Measurements from ENCODE around the gene C11orf52. TPM values are rescaled to one million over a fixed set of nuclear protein-coding genes. Genes with fewer than 3 reads are reported as not detected.
A peak's percentile ranks its signal among the peaks of the same experiment; 100 is the strongest.

C11orf52 gene
- total RNA-seq, 1 experiment from 2014 or later = 14.4 TPM

GRCh38 chr11:111938687-111939160 lies 20.0 kb downstream of the C11orf52 start:
- no peaks in the 10 kb centered on the region for H3K9me3 Mint-ChIP-seq (ENCODE audit: unreplicated experiment)
- no peak overlapping the region for H3K27ac Mint-ChIP-seq (ENCODE audit: unreplicated experiment)
- peak overlapping the region; percentile 77 for H3K4me3 Mint-ChIP-seq (ENCODE audit: unreplicated experiment)
- TSS peak; percentile 14 for BruUV-seq (replicated peaks)
- CTCF ChIA-PET = interaction anchor here (0.8 to 4.4 kb wide), 2 partner anchors 12 to 43 kb away, joined by 3 to 17 read pairs; no protein-coding TSS in a partner anchor
- TF ChIP-seq, protein P1, sequence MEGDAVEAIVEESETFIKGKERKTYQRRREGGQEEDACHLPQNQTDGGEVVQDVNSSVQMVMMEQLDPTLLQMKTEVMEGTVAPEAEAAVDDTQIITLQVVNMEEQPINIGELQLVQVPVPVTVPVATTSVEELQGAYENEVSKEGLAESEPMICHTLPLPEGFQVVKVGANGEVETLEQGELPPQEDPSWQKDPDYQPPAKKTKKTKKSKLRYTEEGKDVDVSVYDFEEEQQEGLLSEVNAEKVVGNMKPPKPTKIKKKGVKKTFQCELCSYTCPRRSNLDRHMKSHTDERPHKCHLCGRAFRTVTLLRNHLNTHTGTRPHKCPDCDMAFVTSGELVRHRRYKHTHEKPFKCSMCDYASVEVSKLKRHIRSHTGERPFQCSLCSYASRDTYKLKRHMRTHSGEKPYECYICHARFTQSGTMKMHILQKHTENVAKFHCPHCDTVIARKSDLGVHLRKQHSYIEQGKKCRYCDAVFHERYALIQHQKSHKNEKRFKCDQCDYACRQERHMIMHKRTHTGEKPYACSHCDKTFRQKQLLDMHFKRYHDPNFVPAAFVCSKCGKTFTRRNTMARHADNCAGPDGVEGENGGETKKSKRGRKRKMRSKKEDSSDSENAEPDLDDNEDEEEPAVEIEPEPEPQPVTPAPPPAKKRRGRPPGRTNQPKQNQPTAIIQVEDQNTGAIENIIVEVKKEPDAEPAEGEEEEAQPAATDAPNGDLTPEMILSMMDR (IDR thresholded peaks at IDR 0.05; ENCODE audit: insufficient read depth in 1 of 2, low read depth in 1 of 2, low read length in 1 of 2, severe bottlenecking in 1 of 2, unreplicated experiment in 1 of 2) = no peak
- POLR2A ChIA-PET = no interaction called here
- H3K4me3 ChIP-seq (ENCODE audit: low read depth, low read length) = no peak overlapping the region
- H3K27me3 ChIP-seq (replicated peaks; ENCODE audit: control insufficient read depth, insufficient read depth, low read length) = no peaks in the 10 kb centered on the region
- no peaks in the 10 kb centered on the region for H3K9me3 ChIP-seq
- H3K4me1 ChIP-seq = peaks cover 18% of the 10 kb centered on the region
- H3K27me3 Mint-ChIP-seq (ENCODE audit: insufficient read depth, unreplicated experiment) = no peaks in the 10 kb centered on the region
- DNase-seq = no peak
- peaks cover 15% of the 10 kb centered on the region for H3K4me1 Mint-ChIP-seq (ENCODE audit: low read depth, unreplicated experiment)
- H3K36me3 ChIP-seq (ENCODE audit: control insufficient read depth, insufficient read depth, low read length) = no peaks in the 10 kb centered on the region
- intact Hi-C loops (cut with micrococcal nuclease; ENCODE audit: unreplicated experiment) = no loop called here
- H3K36me3 Mint-ChIP-seq (ENCODE audit: insufficient read depth, unreplicated experiment) = peaks cover 5% of the 10 kb centered on the region

- no peak overlapping the region for H3K4me3 ChIP-seq (ENCODE audit: low read depth, low read length)
- CTCF ChIA-PET = interaction anchor here (4.4 kb wide), 1 partner anchor 13 kb away, joined by 17 read pairs; no protein-coding TSS in a partner anchor
- Mint-ChIP-seq H3K27me3 (ENCODE audit: insufficient read depth, unreplicated experiment) (no peaks in the 10 kb centered on the region), H3K4me3 (ENCODE audit: unreplicated experiment) (no peak overlapping the region), H3K9me3 (ENCODE audit: unreplicated experiment) (no peaks in the 10 kb centered on the region), H3K36me3 (ENCODE audit: insufficient read depth, unreplicated experiment) (peaks cover 5% of the 10 kb centered on the region), H3K27ac (ENCODE audit: unreplicated experiment) (no peak overlapping the region), H3K4me1 (ENCODE audit: low read depth, unreplicated experiment) (peaks cover 27% of the 10 kb centered on the region)
- peaks cover 30% of the 10 kb centered on the region for H3K4me1 ChIP-seq
- POLR2A ChIA-PET = no interaction called here
- H3K36me3 ChIP-seq (ENCODE audit: control insufficient read depth, insufficient read depth, low read length) = no peaks in the 10 kb centered on the region
- intact Hi-C loops (cut with micrococcal nuclease; ENCODE audit: unreplicated experiment) = no loop called here
- BruUV-seq (replicated peaks) = no TSS peak
- H3K9me3 ChIP-seq = no peaks in the 10 kb centered on the region
- no peaks in the 10 kb centered on the region for H3K27me3 ChIP-seq (replicated peaks; ENCODE audit: control insufficient read depth, insufficient read depth, low read length)
- TF ChIP-seq, protein P1 (IDR thresholded peaks at IDR 0.05; ENCODE audit: insufficient read depth in 1 of 2, low read depth in 1 of 2, low read length in 1 of 2, severe bottlenecking in 1 of 2, unreplicated experiment in 1 of 2) = no peak
- no peak for DNase-seq
These were observed 21.3 kb downstream of the C11orf52 start for GRCh38 chr11:111939836-111940604.

- intact Hi-C loops (cut with micrococcal nuclease; ENCODE audit: unreplicated experiment) = no loop called here
- H3K27ac Mint-ChIP-seq (ENCODE audit: unreplicated experiment) = no peak overlapping the region
- POLR2A ChIA-PET = no interaction called here
These were observed 23.2 kb downstream of the C11orf52 start for GRCh38 chr11:111941963-111942362.

More at GRCh38 chr11:111941963-111942362, 23.2 kb downstream of the C11orf52 start:
- peaks cover 13% of the 10 kb centered on the region for H3K4me1 Mint-ChIP-seq (ENCODE audit: low read depth, unreplicated experiment)
- BruUV-seq (replicated peaks) = no TSS peak
- H3K27me3 Mint-ChIP-seq (ENCODE audit: insufficient read depth, unreplicated experiment) = no peaks in the 10 kb centered on the region
- no peak for DNase-seq
- Histone ChIP-seq H3K36me3 (ENCODE audit: control insufficient read depth, insufficient read depth, low read length) (no peaks in the 10 kb centered on the region), H3K9me3 (no peaks in the 10 kb centered on the region), H3K4me1 (peaks cover 13% of the 10 kb centered on the region), H3K4me3 (ENCODE audit: low read depth, low read length) (no peak overlapping the region), H3K27me3 (replicated peaks; ENCODE audit: control insufficient read depth, insufficient read depth, low read length) (no peaks in the 10 kb centered on the region)
- CTCF ChIA-PET = interaction anchor here (1.3 kb wide), 2 partner anchors 15 to 40 kb away, joined by 3 to 4 read pairs; no protein-coding TSS in a partner anchor
- H3K4me3 Mint-ChIP-seq (ENCODE audit: unreplicated experiment) = no peak overlapping the region
- no peaks in the 10 kb centered on the region for H3K9me3 Mint-ChIP-seq (ENCODE audit: unreplicated experiment)
- TF ChIP-seq, protein P1 (IDR thresholded peaks at IDR 0.05; ENCODE audit: insufficient read depth in 1 of 2, low read depth in 1 of 2, low read length in 1 of 2, severe bottlenecking in 1 of 2, unreplicated experiment in 1 of 2) = no peak
- peaks cover 5% of the 10 kb centered on the region for H3K36me3 Mint-ChIP-seq (ENCODE audit: insufficient read depth, unreplicated experiment)

Data from Caco-2 (cell line).